ENCODE data around the gene SIRPA.

GRCh38 chr20:1946762-1947534 is 51.7 kb downstream of the SIRPA start:
- TF ChIP-seq EZH2phosphoT487 (IDR thresholded peaks at IDR 0.05; ENCODE audit: low read depth, severe bottlenecking, unreplicated experiment) (no peak), EZH2 (IDR thresholded peaks at IDR 0.05; ENCODE audit: borderline replicate concordance) (no peak)
- TF ChIP-seq, protein P1, sequence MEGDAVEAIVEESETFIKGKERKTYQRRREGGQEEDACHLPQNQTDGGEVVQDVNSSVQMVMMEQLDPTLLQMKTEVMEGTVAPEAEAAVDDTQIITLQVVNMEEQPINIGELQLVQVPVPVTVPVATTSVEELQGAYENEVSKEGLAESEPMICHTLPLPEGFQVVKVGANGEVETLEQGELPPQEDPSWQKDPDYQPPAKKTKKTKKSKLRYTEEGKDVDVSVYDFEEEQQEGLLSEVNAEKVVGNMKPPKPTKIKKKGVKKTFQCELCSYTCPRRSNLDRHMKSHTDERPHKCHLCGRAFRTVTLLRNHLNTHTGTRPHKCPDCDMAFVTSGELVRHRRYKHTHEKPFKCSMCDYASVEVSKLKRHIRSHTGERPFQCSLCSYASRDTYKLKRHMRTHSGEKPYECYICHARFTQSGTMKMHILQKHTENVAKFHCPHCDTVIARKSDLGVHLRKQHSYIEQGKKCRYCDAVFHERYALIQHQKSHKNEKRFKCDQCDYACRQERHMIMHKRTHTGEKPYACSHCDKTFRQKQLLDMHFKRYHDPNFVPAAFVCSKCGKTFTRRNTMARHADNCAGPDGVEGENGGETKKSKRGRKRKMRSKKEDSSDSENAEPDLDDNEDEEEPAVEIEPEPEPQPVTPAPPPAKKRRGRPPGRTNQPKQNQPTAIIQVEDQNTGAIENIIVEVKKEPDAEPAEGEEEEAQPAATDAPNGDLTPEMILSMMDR (IDR thresholded peaks at IDR 0.05; ENCODE audit: poor library complexity) = no peak
